Measurements from ENCODE around the gene AEN. TPM values are rescaled to one million over a fixed set of nuclear protein-coding genes. Genes with fewer than 3 reads are reported as not detected.

Gene AEN
- total and polyA plus RNA-seq, 2 of the 8 experiments (the other 6 are each of a cell fraction or from before 2014, with no cell fraction given), result 112 to 122 TPM

DNA sequence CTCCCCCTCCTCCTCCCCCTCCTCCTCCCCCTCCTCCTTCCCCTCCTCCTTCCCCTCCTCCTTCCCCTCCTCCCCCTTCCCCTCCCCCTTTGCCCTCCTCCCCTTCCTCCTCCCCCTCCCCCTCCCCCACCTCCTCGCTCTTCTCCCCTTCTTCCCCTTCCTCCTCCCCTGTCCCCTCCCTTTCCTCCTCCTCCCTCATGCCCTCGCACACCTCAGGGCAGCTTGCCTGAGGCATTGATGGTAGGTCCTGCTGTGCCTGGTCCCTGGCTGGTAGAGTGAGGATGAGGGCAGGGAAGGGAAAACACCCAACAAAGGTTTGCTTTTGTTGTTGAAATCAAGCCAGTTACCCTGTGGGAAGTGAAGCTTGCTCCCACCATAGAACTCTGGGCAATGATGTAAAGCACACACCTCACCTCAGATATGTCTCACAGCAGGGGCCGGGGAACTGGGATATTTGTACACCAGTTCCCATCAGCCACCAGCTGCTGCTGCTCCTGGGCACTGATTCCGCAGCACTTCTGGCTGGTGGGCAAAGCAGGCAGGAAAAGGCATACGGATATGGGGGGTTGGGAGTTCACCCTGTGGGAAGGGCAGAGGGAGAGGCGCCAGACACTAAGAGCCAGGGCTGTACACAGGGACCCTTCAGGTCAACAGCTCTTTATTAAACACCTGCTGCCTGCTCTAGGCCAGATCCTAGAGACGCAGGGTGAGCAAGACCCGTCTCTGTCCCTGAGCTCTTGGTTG is 31.5 kb downstream of the AEN start:
- DNase-seq (ENCODE audit: low read depth in 1 of 2, low spot score in 2 of 2) (peak in 1 of 2 experiments; percentile 50), FAIRE-seq (no peak)
- no peak overlapping the region for H2BK120ac ChIP-seq (replicated peaks; ENCODE audit: low read depth, low read length)
- H4K20me1 ChIP-seq (replicated peaks in 1 of 2; ENCODE audit: control insufficient read depth in 1 of 2, insufficient read depth in 2 of 2, low read length in 2 of 2), result no peaks in the 10 kb centered on the region
- peak overlapping the region; percentile 42; the same call in 1 of the 2 replicates for H3K18ac ChIP-seq (ENCODE audit: extremely low read depth, low read length)
- no peak overlapping the region for H3K27ac ChIP-seq (ENCODE audit: low read depth, low read length)
- ChIA-PET CTCF (ENCODE audit: partially characterized antibody) (interaction anchor here (0.5 to 5.1 kb wide), 8 partner anchors 9 to 226 kb away, joined by 3 to 28 read pairs (median 4); no protein-coding TSS in a partner anchor), POLR2A (ENCODE audit: partially characterized antibody) (interaction anchor here (0.6 to 3.5 kb wide), 6 partner anchors 12 to 185 kb away, joined by 3 to 10 read pairs (median 3); partner anchors contain the start of genes ISG20, MRPL46 and MRPS11)
- no peak overlapping the region for H3K23ac ChIP-seq (ENCODE audit: insufficient read length)
- peak overlapping the region; percentile 61 for H2BK12ac ChIP-seq (ENCODE audit: low read depth, low read length)
- no peaks in the 10 kb centered on the region for H3K79me1 ChIP-seq (ENCODE audit: low read depth, low read length)
- H2BK5ac ChIP-seq (ENCODE audit: low read depth, low read length), result 0 out of 2 replicates have a peak overlapping the region, but pooled peaks have one; percentile 12
- no peak for TF ChIP-seq EGR1 (IDR thresholded peaks at IDR 0.05; ENCODE audit: borderline replicate concordance, low read depth, low read length)
- no peak for TF ChIP-seq CBX8 (IDR thresholded peaks at IDR 0.05; ENCODE audit: borderline replicate concordance, low read depth, low read length)
- TF ChIP-seq ATF2 (IDR thresholded peaks at IDR 0.05; ENCODE audit: low read length), result no peak
- no peak for TF ChIP-seq TAF7 (optimal IDR thresholded peaks at IDR 0.05; ENCODE audit: borderline replicate concordance, low read depth, low read length)
- TF ChIP-seq RBBP5 (IDR thresholded peaks at IDR 0.05; ENCODE audit: borderline replicate concordance, low read depth, low read length), result no peak
- H3K4me1 ChIP-seq (replicated peaks in 1 of 4; ENCODE audit: control insufficient read depth in 3 of 4, insufficient read depth in 4 of 4, low read length in 3 of 4), result peaks cover 0 to 19% (median 10%) of the 10 kb centered on the region in 4 experiments; a peak in 6 of 7 replicates
- 54% methylated on average over 8 of the region's 8 CpGs; no CpG with 5 or more reads in 1 of the 2 experiments for WGBS, 2 experiments (ENCODE audit: extremely low coverage in 1 of 2, insufficient coverage in 1 of 2, insufficient read length in 1 of 2, insufficient replicate concordance in 2 of 2, low coverage in 1 of 2, low lambda C conversion rate in 2 of 2, missing lambda C conversion rate in 1 of 2)
- no peaks in the 10 kb centered on the region for H3K36me3 ChIP-seq (ENCODE audit: control insufficient read depth in 2 of 4, insufficient read depth in 4 of 4, low read length in 3 of 4)
- H3K4me2 ChIP-seq (ENCODE audit: insufficient read depth in 1 of 2, low read depth in 2 of 2, low read length in 2 of 2), result peak overlapping the region in 1 of 2 experiments; percentile 20; a peak in 2 of 4 replicates
- H3K9me3 ChIP-seq (ENCODE audit: insufficient read depth in 2 of 2, low read depth in 1 of 2, low read length in 1 of 2), result no peaks in the 10 kb centered on the region
- no peaks in the 10 kb centered on the region for H3K23me2 ChIP-seq (ENCODE audit: low read depth, low read length)
- H4K91ac ChIP-seq (replicated peaks; ENCODE audit: insufficient read length, low read length), result peak overlapping the region; percentile 85
- H2AFZ ChIP-seq (ENCODE audit: low read length), result no peak overlapping the region
- H3K56ac ChIP-seq (replicated peaks; ENCODE audit: insufficient read length, low read depth, low read length), result no peak overlapping the region
- H3K4ac ChIP-seq (replicated peaks; ENCODE audit: insufficient read length, low read depth, low read length), result peak overlapping the region; percentile 21
- no peak overlapping the region; the same call in 1 of the 2 replicates for H4K8ac ChIP-seq (ENCODE audit: extremely low read depth, insufficient read depth, low read length)
- H2BK20ac ChIP-seq (ENCODE audit: low read length), result no peak overlapping the region; the same call in 1 of the 2 replicates
- H4K5ac ChIP-seq (ENCODE audit: insufficient read length, low read depth, low read length), result no peak overlapping the region
- no peaks in the 10 kb centered on the region for H3K79me2 ChIP-seq (ENCODE audit: control insufficient read depth in 1 of 2, insufficient read depth in 2 of 2, low read length in 2 of 2)
- no peak overlapping the region for H3K14ac ChIP-seq (ENCODE audit: insufficient read length)
- H2AK5ac ChIP-seq (ENCODE audit: low read depth, low read length), result peak overlapping the region; percentile 41; the same call in 1 of the 2 replicates
- no peaks in the 10 kb centered on the region; a peak in 1 of 7 replicates for H3K27me3 ChIP-seq (replicated peaks in 1 of 4; ENCODE audit: control insufficient read depth in 3 of 4, extremely low read depth in 1 of 4, insufficient read depth in 3 of 4, low read length in 3 of 4)
- H3K9ac ChIP-seq (replicated peaks in 1 of 4; ENCODE audit: extremely low read depth in 1 of 4, low read depth in 3 of 4, low read length in 3 of 4), result no peak overlapping the region
- H2BK15ac ChIP-seq (ENCODE audit: low read length), result peak overlapping the region; percentile 18; the same call in 1 of the 2 replicates
- no peak overlapping the region for H3K4me3 ChIP-seq (ENCODE audit: extremely low read depth in 1 of 4, insufficient read depth in 2 of 4, low read depth in 3 of 4, low read length in 4 of 4)
